K562 (cell line): ENCODE results near the gene STX18. TPM values are rescaled to one million over a fixed set of nuclear protein-coding genes. Genes with fewer than 3 reads are reported as not detected.
A peak's percentile ranks its signal among the peaks of the same experiment; 100 is the strongest.

Source experiments
- ATAC-seq: fragments of 200-7000 bp; cut with Tn5 transposase; 3 replicates; pipeline ENCODE4 v1.9.1; 2020; ENCODE audit warnings: moderate library complexity
- BruUV-seq: library from RNA; stranded (reverse); fragments of 400-500 nt; replicated peaks from 2 replicates; lab custom pipeline; 2021; lab: Mats Ljungman, UMichigan
- CTCF ChIA-PET: fragments of 300-600 bp; formaldehyde crosslinking; extraction: SDS; loops from one replicate; lab custom pipeline; 2021; ENCODE audit warnings: low intra/inter-chr PET ratio; lab: Yijun Ruan, JAX
- POLR2A ChIA-PET: fragments of 300-600, 350-650 bp; sonication (Branson Sonifier 250); formaldehyde crosslinking; extraction: SDS; loops from one replicate; lab custom pipeline; 2021; ENCODE audit warnings: antibody characterized with exemption, inconsistent platforms; lab: Yijun Ruan, JAX
- DNase-seq, 4 experiments: peaks; one replicate each; pipeline versions ENCODE4 v3.0.0 to v3.0.0-alpha.2; 2011 to 2018; ENCODE audit warnings: low spot score in 3 of 4, mixed read lengths in 3 of 4; ENCODE audit errors: extremely low read depth in 1 of 4
- FAIRE-seq: peaks from 2 replicates; lab custom pipeline; 2011; peaks lifted over from hg19 to GRCh38; lab: Jason Lieb, UNC
- H2AFZ ChIP-seq: 2 replicates; pipeline ENCODE4 v1.6.0; 2011; ENCODE audit warnings: low read depth, low read length, control low read depth, inconsistent platforms
- H3K27ac ChIP-seq: fragments of 200-600 bp; 3 replicates; pipeline ENCODE4 v1.8.0; 2011; ENCODE audit warnings: low read depth, mild to moderate bottlenecking, control low read depth, inconsistent platforms, low read length, moderate library complexity, mixed read lengths; ENCODE audit errors: extremely low read depth
- H3K27me3 ChIP-seq, 2 experiments: fragments of 300-600 bp in 1 of 2; 2 replicates in 1 of 2; 3 replicates in 1 of 2; pipeline versions ENCODE4 v1.6.0 to v1.8.0; 2011; ENCODE audit warnings: inconsistent platforms in 2 of 2, low read length in 2 of 2, mild to moderate bottlenecking in 1 of 2, mixed read lengths in 1 of 2, moderate library complexity in 1 of 2; ENCODE audit not compliant: control insufficient read depth in 2 of 2, insufficient read depth in 2 of 2
- H3K36me3 ChIP-seq: fragments of 300-600 bp; 3 replicates; pipeline ENCODE4 v1.8.0; 2011; ENCODE audit warnings: mild to moderate bottlenecking, low read length, inconsistent platforms; ENCODE audit not compliant: control insufficient read depth, insufficient read depth
- H3K4me1 ChIP-seq, 2 experiments: fragments of 200-600 bp in 1 of 2; replicated peaks in 1 of 2; 2 replicates in 1 of 2; 3 replicates in 1 of 2; pipeline versions ENCODE4 v1.5.1 to v1.8.0; 2011; ENCODE audit warnings: inconsistent platforms in 2 of 2, low read length in 2 of 2, mild to moderate bottlenecking in 1 of 2, mixed read lengths in 1 of 2, moderate library complexity in 1 of 2; ENCODE audit not compliant: control insufficient read depth in 2 of 2, insufficient read depth in 2 of 2
- H3K4me2 ChIP-seq: 2 replicates; pipeline ENCODE4 v1.6.1; 2011; ENCODE audit warnings: low read length, control low read depth, inconsistent platforms, mixed read lengths; ENCODE audit not compliant: insufficient read depth
- H3K4me3 ChIP-seq: fragments of 200-600 bp; sonication (generic), shearing (Covaris generic); 2 replicates; pipeline ENCODE4 v1.5.1; 2016; ENCODE audit warnings: control low read depth, inconsistent platforms
- H3K79me2 ChIP-seq: fragments of 200-600 bp; 3 replicates; pipeline ENCODE4 v1.8.0; 2011; ENCODE audit warnings: low read length, inconsistent platforms; ENCODE audit not compliant: control insufficient read depth, insufficient read depth
- H3K9ac ChIP-seq, 2 experiments: 2 replicates each; pipeline versions ENCODE4 v1.6.0 to v1.6.1; 2011; ENCODE audit warnings: low read depth in 2 of 2, low read length in 2 of 2, control low read depth in 1 of 2, inconsistent platforms in 1 of 2, mild to moderate bottlenecking in 1 of 2, mixed read lengths in 1 of 2; ENCODE audit not compliant: insufficient read depth in 1 of 2
- H3K9me1 ChIP-seq: one replicate; pipeline ENCODE4 v1.6.0; 2011; ENCODE audit warnings: inconsistent platforms, mild to moderate bottlenecking, low read length, moderate library complexity; ENCODE audit not compliant: control insufficient read depth, insufficient read depth
- H3K9me3 ChIP-seq: replicated peaks from 2 replicates; pipeline ENCODE4 v1.5.1; 2011; ENCODE audit warnings: low read depth, low read length, inconsistent platforms; ENCODE audit not compliant: control insufficient read depth, insufficient read depth
- H4K20me1 ChIP-seq: replicated peaks from 2 replicates; pipeline ENCODE4 v1.6.1; 2011; ENCODE audit warnings: low read length, inconsistent platforms, mixed read lengths; ENCODE audit not compliant: control insufficient read depth, insufficient read depth
- NEUROD1 ChIP-seq: fragments of 150-350 bp; IDR thresholded peaks from 2 replicates; pipeline ENCODE4 v1.6.1; 2014; ENCODE audit warnings: borderline replicate concordance, low read length, low read depth; ENCODE audit not compliant: partially characterized antibody
- RBM34 ChIP-seq: fragments of 200-400 bp; formaldehyde crosslinking; IDR thresholded peaks from 2 replicates; pipeline ENCODE4 v1.6.1; 2018; ENCODE audit warnings: low read length, borderline replicate concordance; ENCODE audit not compliant: insufficient read depth
- TARDBP ChIP-seq: fragments of 450-650 bp; IDR thresholded peaks from 2 replicates; pipeline ENCODE4 v1.6.1; 2016
- TCFL5 ChIP-seq: fragments of 250-450 bp; sonication (Bioruptor Pico); conservative IDR thresholded peaks from 2 replicates; pipeline ENCODE4 v1.6.1; 2021; ENCODE audit warnings: mild to moderate bottlenecking, moderate library complexity, matching md5 sums
- YY1 ChIP-seq, 3 experiments: IDR thresholded peaks; 2 replicates each; pipeline ENCODE4 v1.6.1; 2011; ENCODE audit warnings: low read length in 2 of 3, mild to moderate bottlenecking in 2 of 3, moderate library complexity in 2 of 3, borderline replicate concordance in 1 of 3, control low read depth in 1 of 3, low read depth in 1 of 3; ENCODE audit not compliant: insufficient read depth in 3 of 3, insufficient replicate concordance in 2 of 3, control insufficient read depth in 1 of 3, insufficient read length in 1 of 3; ENCODE audit errors: extremely low read depth in 1 of 3
- ZNF174 ChIP-seq: fragments of 250-450 bp; sonication (Bioruptor Pico); IDR thresholded peaks from 2 replicates; pipeline ENCODE4 v1.4.0; 2020; ENCODE audit warnings: mild to moderate bottlenecking
- ZNF384 ChIP-seq: IDR thresholded peaks from 2 replicates; pipeline ENCODE4 v1.6.1; 2012; ENCODE audit warnings: low read depth, low read length, improper control_type of control experiment
- ZSCAN29 ChIP-seq: fragments of 450-650 bp; IDR thresholded peaks from 2 replicates; pipeline ENCODE4 v1.6.1; 2017
- WGBS: fragments of 100-300 bp; shearing (Covaris generic); methylation state at CpG from one replicate; pipeline ENCODE4 v1.1.6; 2016; ENCODE audit warnings: low coverage, mixed read lengths; ENCODE audit not compliant: insufficient coverage; ENCODE audit errors: missing lambda C conversion rate; 5-methylcytosine and 5-hydroxymethylcytosine counted together
- in situ Hi-C: fragments of 300-500 bp; cut with MboI; formaldehyde crosslinking; loops from 4 replicates; pipeline ENCODE4 v1.15.0; 2018; ENCODE audit warnings: inconsistent platforms, mixed read lengths
- intact Hi-C: fragments of 100-400 bp; cut with micrococcal nuclease; formaldehyde crosslinking; loops from 2 replicates; pipeline ENCODE4 v1.14.2; 2022
- polyA plus RNA-seq, 8 experiments: library from polyadenylated mRNA; depleted of rRNA in 4 of 8; stranded (reverse) in 5 of 8; unstranded in 3 of 8; fragments of >200 nt; fragmentation: Nextera tagmentation in 2 of 8; fragmentation: Illumina TruSeq in 1 of 8; extraction: Ambion mirVana in 2 of 8; extraction: Trizol in 1 of 8; gene quantifications; 2 replicates each; pipeline versions ENCODE4 v1.2.1 to v1.2.3, GENCODE V29; 2011 to 2014; ENCODE audit warnings: inconsistent platforms in 1 of 8, missing spikeins in 1 of 8
- total RNA-seq, 7 experiments: library from RNA; depleted of rRNA in 6 of 7; stranded (reverse); fragments of >200 nt in 6 of 7; fragmentation: Illumina TruSeq in 2 of 7; extraction: Trizol in 2 of 7; gene quantifications; 2 replicates each; pipeline versions ENCODE4 v1.2.1 to v1.2.3, GENCODE V29; 2011 to 2021; ENCODE audit warnings: low replicate concordance in 1 of 7
- TF ChIP-seq, protein P1 (sequence below): fragments of 250-450 bp; sonication (Bioruptor Pico); IDR thresholded peaks from 2 replicates; pipeline ENCODE4 v1.4.0; 2020; ENCODE audit warnings: borderline replicate concordance
- TF ChIP-seq, protein P2 (sequence below), 2 experiments: IDR thresholded peaks in 1 of 2; conservative IDR thresholded peaks in 1 of 2; 2 replicates each; pipeline ENCODE4 v1.6.1; 2016; ENCODE audit warnings: low read depth in 2 of 2, mild to moderate bottlenecking in 1 of 2, missing compliant biosample characterization in 1 of 2, missing genetic modification characterization in 1 of 2, moderate library complexity in 1 of 2
- TF ChIP-seq, protein P3 (sequence below): fragments of 450-650 bp; IDR thresholded peaks from one replicate; pipeline ENCODE4 v1.6.1; 2018; ENCODE audit warnings: mild to moderate bottlenecking, moderate library complexity; ENCODE audit not compliant: partially characterized antibody
- TF ChIP-seq, protein P4 (sequence below): fragments of 250-450 bp; sonication (Bioruptor Pico); IDR thresholded peaks from 2 replicates; pipeline ENCODE4 v1.8.0; 2022; ENCODE audit warnings: inconsistent platforms

Gene STX18
- total and polyA plus RNA-seq, 9 of the 15 experiments (the other 6 are each of a cell fraction or from before 2014, with no cell fraction given), result 6.2 to 41.7 (median 22.7) TPM

DNA sequence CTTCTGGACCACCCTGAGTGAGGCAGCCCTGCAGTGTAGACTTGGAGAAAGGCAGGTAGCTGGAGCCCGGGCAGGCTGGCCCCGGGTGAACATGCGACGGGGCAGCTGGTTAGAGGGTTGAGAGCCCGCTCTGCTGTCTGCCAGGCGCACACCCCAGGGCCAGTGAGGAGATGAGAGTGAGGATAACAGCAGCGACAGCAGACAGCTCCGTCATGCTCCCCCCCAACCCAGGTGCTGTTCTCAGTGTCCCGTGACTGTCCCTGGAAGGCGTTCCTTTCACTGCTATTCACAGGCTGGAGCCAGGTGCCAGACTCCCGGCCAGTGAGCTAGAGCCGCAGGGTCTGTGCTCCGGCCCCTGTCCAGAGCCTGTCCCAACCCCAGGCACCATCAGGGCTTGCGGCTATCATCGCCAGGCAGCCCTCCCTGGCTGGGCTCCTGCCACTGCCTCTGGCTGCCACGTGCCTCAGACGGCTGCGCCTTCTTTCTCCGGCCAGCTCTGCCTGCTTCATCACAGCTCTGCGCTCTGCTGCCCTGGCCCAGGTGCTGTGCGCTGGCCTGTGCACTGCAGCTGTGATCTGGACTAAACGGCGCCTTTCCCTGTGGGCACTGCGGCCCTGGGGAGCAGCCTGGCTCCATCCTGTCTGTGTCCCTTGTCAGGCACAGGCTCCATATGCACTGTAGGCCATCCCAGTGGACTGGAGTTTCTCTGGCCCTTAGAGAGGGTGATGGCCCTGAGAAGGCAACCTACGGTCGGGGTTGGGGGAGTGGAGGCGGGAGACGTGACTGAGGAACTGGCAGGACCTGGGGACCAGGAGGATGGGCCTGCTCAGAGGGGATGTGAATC lies 135.2 kb downstream of the STX18 start:
- no peak overlapping the region; a peak in 1 of 4 replicates for H3K9ac ChIP-seq
- no peak overlapping the region for H3K4me2 ChIP-seq
- ChIA-PET POLR2A (interaction anchor here (0.6 to 1.8 kb wide), 3 partner anchors 10 to 18 kb away, joined by 3 to 5 read pairs (median 3); no protein-coding TSS in a partner anchor), CTCF (no interaction called here)
- no peak overlapping the region for H3K4me3 ChIP-seq
- ATAC-seq (peak; percentile 13; the same call in 2 of the 3 replicates), FAIRE-seq (no peak), DNase-seq (no peak)
- H3K36me3 ChIP-seq, result no peaks in the 10 kb centered on the region
- H3K9me1 ChIP-seq, result no peaks in the 10 kb centered on the region
- H2AFZ ChIP-seq, result no peak overlapping the region
- H3K9me3 ChIP-seq, result no peaks in the 10 kb centered on the region
- intact Hi-C loops, result no loop called here
- peaks cover 11% of the 10 kb centered on the region; the same call in 1 of the 2 replicates for H4K20me1 ChIP-seq
- no peak overlapping the region for H3K27ac ChIP-seq
- H3K4me1 ChIP-seq, result peaks cover 0 to 7% of the 10 kb centered on the region in 2 experiments; a peak in 2 of 5 replicates
- BruUV-seq, result no TSS peak
- in situ Hi-C loops, result no loop called here
- under 1% methylated on average over 28 of the region's 28 CpGs for WGBS
- no peaks in the 10 kb centered on the region for H3K79me2 ChIP-seq
- peaks cover 48 to 93% of the 10 kb centered on the region in 2 experiments for H3K27me3 ChIP-seq
- TF ChIP-seq, protein P1, sequence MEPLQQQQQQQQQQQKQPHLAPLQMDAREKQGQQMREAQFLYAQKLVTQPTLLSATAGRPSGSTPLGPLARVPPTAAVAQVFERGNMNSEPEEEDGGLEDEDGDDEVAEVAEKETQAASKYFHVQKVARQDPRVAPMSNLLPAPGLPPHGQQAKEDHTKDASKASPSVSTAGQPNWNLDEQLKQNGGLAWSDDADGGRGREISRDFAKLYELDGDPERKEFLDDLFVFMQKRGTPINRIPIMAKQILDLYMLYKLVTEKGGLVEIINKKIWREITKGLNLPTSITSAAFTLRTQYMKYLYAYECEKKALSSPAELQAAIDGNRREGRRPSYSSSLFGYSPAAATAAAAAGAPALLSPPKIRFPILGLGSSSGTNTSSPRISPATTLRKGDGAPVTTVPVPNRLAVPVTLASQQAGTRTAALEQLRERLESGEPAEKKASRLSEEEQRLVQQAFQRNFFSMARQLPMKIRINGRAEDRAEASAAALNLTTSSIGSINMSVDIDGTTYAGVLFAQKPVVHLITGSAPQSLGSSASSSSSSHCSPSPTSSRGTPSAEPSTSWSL (CRISPR knock-in tag), result no peak
- TF ChIP-seq YY1 (IDR thresholded peaks at IDR 0.05; ENCODE audit: borderline replicate concordance in 1 of 3, control insufficient read depth in 1 of 3, extremely low read depth in 1 of 3, insufficient read depth in 3 of 3, insufficient read length in 1 of 3, insufficient replicate concordance in 2 of 3, low read depth in 1 of 3, low read length in 2 of 3) (no peak), ZSCAN29 (no peak), NEUROD1 (no peak), ZNF174 (CRISPR knock-in tag) (no peak), TCFL5 (CRISPR knock-in tag) (no peak), TARDBP (no peak), ZNF384 (no peak), RBM34 (no peak)
- TF ChIP-seq, protein P2, sequence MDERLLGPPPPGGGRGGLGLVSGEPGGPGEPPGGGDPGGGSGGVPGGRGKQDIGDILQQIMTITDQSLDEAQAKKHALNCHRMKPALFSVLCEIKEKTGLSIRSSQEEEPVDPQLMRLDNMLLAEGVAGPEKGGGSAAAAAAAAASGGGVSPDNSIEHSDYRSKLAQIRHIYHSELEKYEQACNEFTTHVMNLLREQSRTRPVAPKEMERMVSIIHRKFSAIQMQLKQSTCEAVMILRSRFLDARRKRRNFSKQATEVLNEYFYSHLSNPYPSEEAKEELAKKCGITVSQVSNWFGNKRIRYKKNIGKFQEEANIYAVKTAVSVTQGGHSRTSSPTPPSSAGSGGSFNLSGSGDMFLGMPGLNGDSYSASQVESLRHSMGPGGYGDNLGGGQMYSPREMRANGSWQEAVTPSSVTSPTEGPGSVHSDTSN (CRISPR knock-in tag; IDR thresholded peaks at IDR 0.05; ENCODE audit: low read depth), result no peak
- TF ChIP-seq, protein P2 (tag; conservative IDR thresholded peaks at IDR 0.05; ENCODE audit: low read depth), result no peak
- TF ChIP-seq, protein P3, sequence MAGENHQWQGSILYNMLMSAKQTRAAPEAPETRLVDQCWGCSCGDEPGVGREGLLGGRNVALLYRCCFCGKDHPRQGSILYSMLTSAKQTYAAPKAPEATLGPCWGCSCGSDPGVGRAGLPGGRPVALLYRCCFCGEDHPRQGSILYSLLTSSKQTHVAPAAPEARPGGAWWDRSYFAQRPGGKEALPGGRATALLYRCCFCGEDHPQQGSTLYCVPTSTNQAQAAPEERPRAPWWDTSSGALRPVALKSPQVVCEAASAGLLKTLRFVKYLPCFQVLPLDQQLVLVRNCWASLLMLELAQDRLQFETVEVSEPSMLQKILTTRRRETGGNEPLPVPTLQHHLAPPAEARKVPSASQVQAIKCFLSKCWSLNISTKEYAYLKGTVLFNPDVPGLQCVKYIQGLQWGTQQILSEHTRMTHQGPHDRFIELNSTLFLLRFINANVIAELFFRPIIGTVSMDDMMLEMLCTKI, result no peak
- TF ChIP-seq, protein P4, sequence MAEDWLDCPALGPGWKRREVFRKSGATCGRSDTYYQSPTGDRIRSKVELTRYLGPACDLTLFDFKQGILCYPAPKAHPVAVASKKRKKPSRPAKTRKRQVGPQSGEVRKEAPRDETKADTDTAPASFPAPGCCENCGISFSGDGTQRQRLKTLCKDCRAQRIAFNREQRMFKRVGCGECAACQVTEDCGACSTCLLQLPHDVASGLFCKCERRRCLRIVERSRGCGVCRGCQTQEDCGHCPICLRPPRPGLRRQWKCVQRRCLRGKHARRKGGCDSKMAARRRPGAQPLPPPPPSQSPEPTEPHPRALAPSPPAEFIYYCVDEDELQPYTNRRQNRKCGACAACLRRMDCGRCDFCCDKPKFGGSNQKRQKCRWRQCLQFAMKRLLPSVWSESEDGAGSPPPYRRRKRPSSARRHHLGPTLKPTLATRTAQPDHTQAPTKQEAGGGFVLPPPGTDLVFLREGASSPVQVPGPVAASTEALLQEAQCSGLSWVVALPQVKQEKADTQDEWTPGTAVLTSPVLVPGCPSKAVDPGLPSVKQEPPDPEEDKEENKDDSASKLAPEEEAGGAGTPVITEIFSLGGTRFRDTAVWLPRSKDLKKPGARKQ, result no peak
